Right cardiac atrium (tissue), 5 donors: ENCODE results near the gene FOXP4. TPM values are rescaled to one million over a fixed set of nuclear protein-coding genes. Genes with fewer than 3 reads are reported as not detected.

Experiments
- ATAC-seq, 2 donors: fragments of 200-7000 bp; cut with Tn5 transposase; one replicate each; pipeline versions ENCODE4 v1.8.0 to v1.9.1; 2020; ENCODE audit warnings: moderate library complexity in 2 of 2, mild to moderate bottlenecking in 1 of 2
- DNase-seq, 3 donors: peaks; one replicate each; pipeline ENCODE4 v3.0.0-alpha.2; 2020
- H3K27ac ChIP-seq: one replicate; pipeline ENCODE4 v1.5.1; 2013; ENCODE audit warnings: mild to moderate bottlenecking, low read length, control low read depth, moderate library complexity
- H3K27me3 ChIP-seq: one replicate; pipeline ENCODE4 v1.6.1; 2013; ENCODE audit not compliant: control insufficient read depth, insufficient read depth
- H3K4me1 ChIP-seq: one replicate; pipeline ENCODE4 v1.6.1; 2013; ENCODE audit warnings: low read length; ENCODE audit not compliant: control insufficient read depth, insufficient read depth
- H3K4me3 ChIP-seq: one replicate; pipeline ENCODE4 v1.5.1; 2013; ENCODE audit warnings: low read length, control low read depth
- H3K9me3 ChIP-seq: one replicate; pipeline ENCODE4 v1.6.1; 2013; ENCODE audit warnings: low read length; ENCODE audit not compliant: control insufficient read depth
- WGBS: extraction: QIAGEN DNeasy Blood & Tissue Kit; methylation state at CpG from one replicate; pipeline ENCODE4 v1.1.7; 2013; 5-methylcytosine and 5-hydroxymethylcytosine counted together
- intact Hi-C, 4 donors: fragments of 100-400 bp; cut with DNase I; formaldehyde crosslinking; loops; one replicate each; pipeline versions ENCODE4 v1.11.0 to v1.14.0; 2022 to 2023
- polyA plus RNA-seq: library from polyadenylated mRNA; stranded (reverse); fragments of 200-250 nt; gene quantifications from one replicate; pipeline ENCODE4 v1.2.3, GENCODE V29; 2013
- total RNA-seq, 4 donors: library from RNA; stranded (reverse); fragmentation: NEBNext Ultra II Directional; extraction: Animal tissue kit (Norgen Biotek cat#: 25700); gene quantifications; one replicate each; pipeline ENCODE4 v1.2.1, GENCODE V29; 2021
- donor health status: healthy with polysubstance abuse.
- donor health status: DM: no; HTN: yes; CAD: no.
- donor health status: DM: no; HTN: no; CAD: no.
- donor health status: DM: no; HTN: yes; CAD: no; lungs with severe emphysema.
- donor health status: DM: yes; HTN: yes; CAD: no.

FOXP4 gene
- total and polyA plus RNA-seq, 5 donors, result 15.3 to 22.5 (median 21.8) TPM

GRCh38 chr6:41644297-41644879, 98.2 kb downstream of the FOXP4 start:
- H3K4me3 ChIP-seq, result no peak overlapping the region
- intact Hi-C loops, result no loop called here
- DNase-seq, result no peak
- no peaks in the 10 kb centered on the region for H3K4me1 ChIP-seq
- no peak overlapping the region for H3K27ac ChIP-seq
- 79% methylated on average over 4 of the region's 4 CpGs for WGBS
- no peak for ATAC-seq
- no peaks in the 10 kb centered on the region for H3K27me3 ChIP-seq
- no peaks in the 10 kb centered on the region for H3K9me3 ChIP-seq

- Histone ChIP-seq H3K27me3 (no peaks in the 10 kb centered on the region), H3K27ac (no peak overlapping the region), H3K9me3 (no peaks in the 10 kb centered on the region), H3K4me1 (no peaks in the 10 kb centered on the region), H3K4me3 (no peak overlapping the region)
- WGBS, result 84% methylated on average over 12 of the region's 12 CpGs
- DNase-seq (no peak), ATAC-seq (no peak)
- intact Hi-C loops, result no loop called here
These were observed 98.9 kb downstream of the FOXP4 start for GRCh38 chr6:41645007-41645618.

- 83% methylated on average over 14 of the region's 14 CpGs for WGBS
- intact Hi-C loops, result no loop called here
- Histone ChIP-seq H3K27me3 (no peaks in the 10 kb centered on the region), H3K4me3 (no peak overlapping the region), H3K4me1 (no peaks in the 10 kb centered on the region), H3K9me3 (no peaks in the 10 kb centered on the region), H3K27ac (no peak overlapping the region)
- ATAC-seq (no peak), DNase-seq (no peak)
These were observed 100.0 kb downstream of the FOXP4 start for GRCh38 chr6:41646026-41646795.

GRCh38 chr6:41647061-41647511, 100.9 kb downstream of the FOXP4 start:
- Histone ChIP-seq H3K9me3 (no peaks in the 10 kb centered on the region), H3K4me3 (no peak overlapping the region), H3K27me3 (no peaks in the 10 kb centered on the region), H3K27ac (no peak overlapping the region), H3K4me1 (no peaks in the 10 kb centered on the region)
- intact Hi-C loops, result no loop called here
- peak in 1 of 2 donors; percentile 23 for ATAC-seq
- 74% methylated on average over 9 of the region's 9 CpGs for WGBS
- DNase-seq, result peak in 1 of 3 donors; percentile 39

GRCh38 chr6:41648070-41648585, 101.9 kb downstream of the FOXP4 start:
- ATAC-seq (no peak), DNase-seq (no peak)
- Histone ChIP-seq H3K9me3 (no peaks in the 10 kb centered on the region), H3K27ac (no peak overlapping the region), H3K4me1 (no peaks in the 10 kb centered on the region), H3K27me3 (no peaks in the 10 kb centered on the region), H3K4me3 (no peak overlapping the region)
- intact Hi-C loops, result no loop called here
- WGBS, result 80% methylated on average over 7 of the region's 7 CpGs

GRCh38 chr6:41648921-41649320, 102.7 kb downstream of the FOXP4 start:
- WGBS, result 69% methylated on average over 5 of the region's 5 CpGs
- no peak overlapping the region for H3K4me3 ChIP-seq
- intact Hi-C loops, result no loop called here
- DNase-seq (no peak), ATAC-seq (no peak)
- no peaks in the 10 kb centered on the region for H3K4me1 ChIP-seq
- no peaks in the 10 kb centered on the region for H3K9me3 ChIP-seq
- no peak overlapping the region for H3K27ac ChIP-seq
- H3K27me3 ChIP-seq, result no peaks in the 10 kb centered on the region

- no peaks in the 10 kb centered on the region for H3K27me3 ChIP-seq
- H3K4me3 ChIP-seq, result no peak overlapping the region
- intact Hi-C loops, result no loop called here
- 71% methylated on average over 10 of the region's 10 CpGs for WGBS
- no peaks in the 10 kb centered on the region for H3K9me3 ChIP-seq
- no peak overlapping the region for H3K27ac ChIP-seq
- ATAC-seq (no peak), DNase-seq (no peak)
- no peaks in the 10 kb centered on the region for H3K4me1 ChIP-seq
These were observed 103.4 kb downstream of the FOXP4 start for GRCh38 chr6:41649596-41649995.

- no peaks in the 10 kb centered on the region for H3K4me1 ChIP-seq
- intact Hi-C loops, result no loop called here
- H3K9me3 ChIP-seq, result no peaks in the 10 kb centered on the region
- WGBS, result 88% methylated on average over 2 of the region's 2 CpGs
- DNase-seq, result no peak
- no peak overlapping the region for H3K27ac ChIP-seq
- no peak overlapping the region for H3K4me3 ChIP-seq
- H3K27me3 ChIP-seq, result no peaks in the 10 kb centered on the region
- ATAC-seq, result no peak
These were observed 103.9 kb downstream of the FOXP4 start for GRCh38 chr6:41650120-41650519.

GRCh38 chr6:41651246-41651961, 105.2 kb downstream of the FOXP4 start:
- no peaks in the 10 kb centered on the region for H3K27me3 ChIP-seq
- ATAC-seq (no peak), DNase-seq (no peak)
- H3K4me3 ChIP-seq, result no peak overlapping the region
- WGBS, result 76% methylated on average over 11 of the region's 11 CpGs
- peaks cover 3% of the 10 kb centered on the region for H3K4me1 ChIP-seq
- H3K9me3 ChIP-seq, result no peaks in the 10 kb centered on the region
- intact Hi-C loops, result no loop called here
- H3K27ac ChIP-seq, result no peak overlapping the region
